ENCODE measurements around the gene ASF1A.

Gene ASF1A

DNA sequence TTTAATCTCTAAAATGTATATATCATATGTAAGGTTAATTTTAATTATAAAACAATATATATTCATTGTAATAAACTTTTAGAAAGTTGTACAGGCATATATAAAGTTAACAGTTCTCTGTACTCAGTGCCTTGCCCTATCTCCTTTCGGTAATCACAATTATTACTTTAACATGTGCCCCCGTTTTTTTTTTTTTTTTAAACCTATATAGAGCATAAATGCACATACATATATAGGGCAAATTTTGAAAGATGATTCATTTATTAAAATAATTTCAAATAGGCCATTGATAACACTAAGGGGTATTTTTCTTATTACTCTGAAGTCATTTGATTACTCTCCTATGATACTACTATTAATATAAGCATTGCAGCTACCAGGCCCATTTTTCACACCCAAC, 1.9 kb downstream of the ASF1A start:
- H3K4me3 ChIP-seq (ENCODE audit: low read depth, low read length): peak overlapping the region; percentile 81
- in situ Hi-C loops (cut with HindIII; ENCODE audit: low sequenced_read_pairs): no loop called here
- DNase-seq (ENCODE audit: low read depth): no peak
- no peak for TF ChIP-seq CTCF (IDR thresholded peaks at IDR 0.05; ENCODE audit: low read depth, low read length, missing control alignments)

DNA sequence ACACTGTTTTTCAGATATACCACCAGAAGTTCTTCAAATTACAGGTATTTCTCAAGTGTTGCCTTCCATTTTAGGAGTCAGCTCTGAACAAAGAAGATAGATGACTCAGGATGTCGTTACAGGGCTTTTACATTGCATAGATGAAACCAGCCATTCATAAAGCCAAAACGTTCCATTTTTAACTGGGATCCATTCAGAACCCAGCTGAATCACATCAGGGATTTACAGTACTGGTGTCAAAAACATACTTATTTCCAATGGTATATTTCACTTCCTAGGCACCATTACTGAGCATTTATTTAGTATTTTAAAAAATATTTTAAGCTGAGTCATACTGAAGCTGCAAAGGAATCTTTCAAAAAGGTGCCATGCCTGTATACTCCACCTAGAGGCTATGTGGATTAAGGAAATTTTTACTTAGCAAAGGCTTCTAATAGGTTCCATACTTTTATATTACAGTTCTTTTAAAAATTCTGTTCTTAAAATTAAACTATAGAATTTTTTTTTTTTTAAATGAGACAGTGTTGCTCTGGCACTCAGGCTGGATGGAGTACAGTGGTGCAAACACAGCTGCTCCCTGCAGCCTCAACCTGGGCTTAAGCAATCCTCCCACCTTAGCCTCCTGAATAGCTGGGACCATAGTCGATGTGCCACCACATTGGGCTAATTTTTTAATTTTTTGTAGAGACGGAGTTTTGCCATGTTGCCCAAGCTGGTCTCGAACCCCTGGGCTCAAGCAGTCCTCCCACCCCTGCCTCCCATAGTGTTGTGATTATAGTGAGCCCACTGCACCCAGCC, 2.6 kb downstream of the ASF1A start:
- H3K4me3 ChIP-seq (ENCODE audit: low read depth, low read length): peak overlapping the region; percentile 81
- DNase-seq (ENCODE audit: low read depth): no peak
- TF ChIP-seq CTCF (IDR thresholded peaks at IDR 0.05; ENCODE audit: low read depth, low read length, missing control alignments): peak; percentile 44
- in situ Hi-C loops (cut with HindIII; ENCODE audit: low sequenced_read_pairs): no loop called here

GRCh38 chr6:118897386-118897785, 3.4 kb downstream of the ASF1A start:
- no peak overlapping the region for H3K4me3 ChIP-seq (ENCODE audit: low read depth, low read length)
- in situ Hi-C loops (cut with HindIII; ENCODE audit: low sequenced_read_pairs): no loop called here
- no peak for DNase-seq (ENCODE audit: low read depth)
- no peak for TF ChIP-seq CTCF (IDR thresholded peaks at IDR 0.05; ENCODE audit: low read depth, low read length, missing control alignments)

DNA sequence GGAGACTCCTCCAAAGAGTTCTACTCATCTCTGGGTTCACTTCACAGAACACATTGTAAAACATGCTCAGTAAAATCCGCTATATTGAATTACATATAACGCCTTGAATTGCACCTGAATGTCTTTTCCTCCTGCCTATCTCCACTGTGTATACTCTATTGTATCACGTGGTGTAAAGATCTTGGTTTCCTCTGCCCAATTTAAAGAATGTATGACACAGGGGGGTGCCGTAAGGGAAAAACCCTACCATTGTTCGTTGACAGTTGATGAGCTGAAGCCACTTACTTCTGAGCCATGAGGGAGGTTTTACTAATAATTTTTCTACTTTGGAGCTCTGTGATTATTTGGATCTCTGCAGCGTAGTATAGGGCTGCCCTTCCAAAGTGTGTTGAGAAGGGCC, 6.0 kb downstream of the ASF1A start:
- no peak for TF ChIP-seq CTCF (IDR thresholded peaks at IDR 0.05; ENCODE audit: low read depth, low read length, missing control alignments)
- in situ Hi-C loops (cut with HindIII; ENCODE audit: low sequenced_read_pairs): no loop called here
- H3K4me3 ChIP-seq (ENCODE audit: low read depth, low read length): no peak overlapping the region
- DNase-seq (ENCODE audit: low read depth): no peak

DNA sequence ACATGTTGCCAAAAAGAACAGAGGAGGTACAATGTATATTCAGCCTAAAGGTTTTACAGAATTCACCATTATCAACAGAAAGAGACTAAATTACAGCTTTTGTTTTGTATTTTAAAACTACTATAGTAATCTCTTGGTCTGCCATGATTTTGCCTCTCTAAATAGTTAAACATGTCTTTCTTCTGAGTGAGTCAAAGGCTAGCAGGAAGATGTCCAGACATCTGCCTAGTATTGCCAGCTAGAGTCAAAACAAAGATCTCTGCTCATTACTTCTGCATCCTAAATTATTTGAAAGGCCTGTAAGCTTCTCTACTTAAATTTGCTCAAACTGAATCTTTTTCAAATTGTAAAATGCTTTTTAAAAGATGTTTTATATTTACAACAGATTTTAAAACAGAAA, 8.8 kb downstream of the ASF1A start:
- in situ Hi-C loops (cut with HindIII; ENCODE audit: low sequenced_read_pairs): no loop called here
- no peak overlapping the region for H3K4me3 ChIP-seq (ENCODE audit: low read depth, low read length)
- TF ChIP-seq CTCF (IDR thresholded peaks at IDR 0.05; ENCODE audit: low read depth, low read length, missing control alignments): no peak
- no peak for DNase-seq (ENCODE audit: low read depth)

- H3K4me3 ChIP-seq (ENCODE audit: low read depth, low read length): no peak overlapping the region
- in situ Hi-C loops (cut with HindIII; ENCODE audit: low sequenced_read_pairs): no loop called here
- no peak for TF ChIP-seq CTCF (IDR thresholded peaks at IDR 0.05; ENCODE audit: low read depth, low read length, missing control alignments)
- DNase-seq (ENCODE audit: low read depth): no peak
Observed at GRCh38 chr6:118903138-118903537, 9.2 kb downstream of the ASF1A start.

Data from astrocyte of the cerebellum (primary cell).